ENCODE results near the gene MFSD2A.

Gene MFSD2A

GRCh38 chr1:39933956-39934941 lies 20.7 kb upstream of the MFSD2A start:
- Mint-ChIP-seq H3K27ac (no peak overlapping the region), H3K4me1 (no peaks in the 10 kb centered on the region), H3K27me3 (no peaks in the 10 kb centered on the region), H3K36me3 (no peaks in the 10 kb centered on the region), H3K4me3 (no peak overlapping the region), H3K9me3 (no peaks in the 10 kb centered on the region)

DNA sequence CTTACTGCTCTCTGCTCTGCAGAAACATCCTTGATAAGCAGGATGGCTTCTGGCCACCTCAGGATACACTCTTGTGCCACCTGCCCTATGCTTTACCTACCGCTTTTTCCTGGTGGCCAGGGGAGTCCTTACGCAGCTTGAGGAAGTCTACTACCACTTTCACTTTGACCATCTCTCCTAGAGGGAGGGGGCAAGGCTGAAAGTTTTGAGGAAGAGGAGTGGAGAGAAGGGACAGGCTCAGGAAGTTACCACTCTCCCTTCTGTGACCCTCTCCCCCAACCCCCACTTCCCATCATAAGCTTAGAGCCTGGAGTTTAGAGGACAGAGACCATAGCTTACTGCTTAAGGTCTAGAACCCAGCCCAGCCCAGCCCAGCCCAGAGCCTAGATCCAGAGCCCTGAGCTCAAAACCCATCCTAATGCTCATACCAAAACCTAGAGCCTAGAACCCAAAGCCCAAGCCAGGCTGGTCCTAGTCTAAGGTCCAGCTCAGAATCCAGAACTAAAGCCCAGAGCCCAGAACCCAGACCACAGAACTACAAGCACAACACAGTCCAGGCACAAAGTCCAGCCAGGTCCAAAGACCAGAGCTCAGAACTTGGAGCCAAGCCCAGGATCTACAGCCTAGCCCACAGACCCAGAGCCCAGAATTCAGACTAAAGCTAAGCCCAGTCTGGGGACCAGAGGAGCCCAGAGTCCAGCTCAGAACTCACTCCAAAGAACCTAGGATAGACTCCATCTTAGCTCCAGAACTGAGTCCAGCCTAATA lies 18.0 kb upstream of the MFSD2A start:
- Mint-ChIP-seq H3K4me3 (no peak overlapping the region), H3K27ac (no peak overlapping the region), H3K9me3 (no peaks in the 10 kb centered on the region), H3K36me3 (no peaks in the 10 kb centered on the region), H3K27me3 (no peaks in the 10 kb centered on the region), H3K4me1 (no peaks in the 10 kb centered on the region)

DNA sequence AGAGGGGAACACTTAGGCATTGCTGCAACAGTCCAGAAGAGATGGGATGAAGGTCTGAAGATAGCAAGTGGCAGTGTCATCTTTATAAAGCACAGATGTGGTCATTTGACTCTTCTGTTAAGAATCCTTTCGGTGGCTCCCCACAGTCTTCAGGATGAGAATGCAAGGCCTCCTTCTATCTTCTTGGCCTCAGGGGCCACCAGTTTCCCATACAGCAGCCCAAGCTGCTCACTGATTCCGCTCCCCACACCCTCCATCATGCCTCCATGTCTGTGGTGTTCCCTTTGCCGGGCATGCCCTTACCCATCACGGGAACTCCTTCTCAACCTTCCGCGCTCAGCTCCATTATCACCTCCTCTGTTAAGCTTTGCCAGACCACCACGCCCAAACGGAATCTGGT lies 16.1 kb upstream of the MFSD2A start:
- Mint-ChIP-seq H3K27me3 (no peaks in the 10 kb centered on the region), H3K4me3 (no peak overlapping the region), H3K4me1 (no peaks in the 10 kb centered on the region), H3K9me3 (no peaks in the 10 kb centered on the region), H3K27ac (no peak overlapping the region), H3K36me3 (no peaks in the 10 kb centered on the region)

DNA sequence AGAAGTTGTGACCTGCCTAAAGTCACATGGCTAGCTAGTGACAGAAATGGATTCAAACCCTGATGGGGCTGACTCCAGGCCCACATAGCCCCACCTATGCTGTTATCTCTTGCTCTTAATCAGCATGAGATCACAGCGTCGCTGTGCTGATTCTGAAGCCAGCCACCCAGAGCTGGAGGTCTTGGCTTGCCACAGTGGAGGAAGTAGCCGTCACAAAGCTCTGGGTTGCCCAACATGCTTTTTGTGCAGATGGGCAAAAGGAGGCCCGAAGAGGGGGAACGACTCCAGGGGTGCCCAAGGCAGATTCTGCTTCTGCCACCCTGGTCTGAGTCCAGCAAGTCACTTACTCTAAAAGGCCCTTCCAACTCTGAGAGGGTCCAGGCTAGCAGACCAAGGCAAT lies 14.7 kb upstream of the MFSD2A start:
- Mint-ChIP-seq H3K27me3 (no peaks in the 10 kb centered on the region), H3K4me3 (no peak overlapping the region), H3K27ac (no peak overlapping the region), H3K4me1 (peaks cover 4% of the 10 kb centered on the region), H3K9me3 (no peaks in the 10 kb centered on the region), H3K36me3 (no peaks in the 10 kb centered on the region)

- H3K9me3 Mint-ChIP-seq, result no peaks in the 10 kb centered on the region
- no peaks in the 10 kb centered on the region for H3K27me3 Mint-ChIP-seq
- H3K36me3 Mint-ChIP-seq, result no peaks in the 10 kb centered on the region
- H3K4me3 Mint-ChIP-seq, result no peak overlapping the region
- peaks cover 4% of the 10 kb centered on the region for H3K4me1 Mint-ChIP-seq
- H3K27ac Mint-ChIP-seq, result no peak overlapping the region
These were observed 13.7 kb upstream of the MFSD2A start for GRCh38 chr1:39940980-39941871.

DNA sequence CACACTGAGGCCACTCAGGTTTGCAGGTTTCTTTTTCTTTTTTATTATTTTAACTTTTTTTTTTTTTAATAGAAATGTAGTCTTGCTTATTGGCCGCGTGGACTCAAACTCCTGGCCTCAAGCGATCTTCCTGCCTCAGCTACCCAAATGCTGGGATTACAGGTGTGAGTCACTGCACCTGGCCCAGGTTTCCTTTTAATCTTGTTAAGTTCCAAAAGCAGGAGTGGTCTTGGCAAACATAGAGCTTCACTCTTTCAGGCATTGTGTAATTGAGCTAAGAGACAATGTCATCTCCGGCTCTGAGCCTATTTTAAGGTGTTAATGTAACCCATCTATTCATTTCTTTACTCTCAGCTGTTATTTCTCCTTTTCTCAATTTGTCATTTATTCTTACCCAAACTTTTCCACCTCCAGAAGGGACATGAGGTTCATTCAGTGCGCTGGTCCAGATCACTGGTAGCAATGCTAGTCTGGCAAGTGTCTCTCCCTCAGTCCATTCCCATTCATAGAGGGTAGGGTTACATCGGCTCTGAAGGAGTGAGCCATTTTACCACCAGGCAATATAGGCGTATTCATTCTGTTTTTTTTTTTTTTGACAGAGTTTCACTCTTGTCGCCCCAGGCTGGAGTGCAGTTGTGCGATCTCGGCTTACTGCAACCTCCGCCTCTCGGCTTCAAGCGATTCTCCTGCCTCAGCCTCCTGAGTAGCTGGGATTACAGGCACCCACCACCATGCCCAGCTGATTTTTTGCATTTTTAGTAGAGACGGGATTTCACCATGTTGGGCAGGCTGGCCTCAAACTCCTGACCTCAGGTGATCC lies 11.3 kb upstream of the MFSD2A start:
- Mint-ChIP-seq H3K4me1 (peaks cover 4% of the 10 kb centered on the region), H3K27me3 (peaks cover 1% of the 10 kb centered on the region), H3K4me3 (no peak overlapping the region), H3K9me3 (no peaks in the 10 kb centered on the region), H3K27ac (no peak overlapping the region), H3K36me3 (no peaks in the 10 kb centered on the region)

- peaks cover 1% of the 10 kb centered on the region for H3K27me3 Mint-ChIP-seq
- H3K4me3 Mint-ChIP-seq, result no peak overlapping the region
- no peaks in the 10 kb centered on the region for H3K9me3 Mint-ChIP-seq
- no peak overlapping the region for H3K27ac Mint-ChIP-seq
- H3K36me3 Mint-ChIP-seq, result no peaks in the 10 kb centered on the region
- peaks cover 4% of the 10 kb centered on the region for H3K4me1 Mint-ChIP-seq
These were observed 10.4 kb upstream of the MFSD2A start for GRCh38 chr1:39944410-39945112.

- no peaks in the 10 kb centered on the region for H3K36me3 Mint-ChIP-seq
- no peaks in the 10 kb centered on the region for H3K9me3 Mint-ChIP-seq
- H3K27me3 Mint-ChIP-seq, result peaks cover 1% of the 10 kb centered on the region
- H3K4me3 Mint-ChIP-seq, result no peak overlapping the region
- H3K4me1 Mint-ChIP-seq, result peaks cover 4% of the 10 kb centered on the region
- no peak overlapping the region for H3K27ac Mint-ChIP-seq
These were observed 8.7 kb upstream of the MFSD2A start for GRCh38 chr1:39946216-39946615.

- no peaks in the 10 kb centered on the region for H3K36me3 Mint-ChIP-seq
- H3K4me1 Mint-ChIP-seq, result peaks cover 4% of the 10 kb centered on the region
- H3K4me3 Mint-ChIP-seq, result no peak overlapping the region
- H3K9me3 Mint-ChIP-seq, result no peaks in the 10 kb centered on the region
- H3K27me3 Mint-ChIP-seq, result peaks cover 1% of the 10 kb centered on the region
- H3K27ac Mint-ChIP-seq, result peak overlapping the region; percentile 30
These were observed 7.7 kb upstream of the MFSD2A start for GRCh38 chr1:39947260-39947659.

GRCh38 chr1:39949891-39950290 lies 5.1 kb upstream of the MFSD2A start:
- no peak overlapping the region for H3K4me3 Mint-ChIP-seq
- H3K27ac Mint-ChIP-seq, result no peak overlapping the region
- no peaks in the 10 kb centered on the region for H3K36me3 Mint-ChIP-seq
- H3K27me3 Mint-ChIP-seq, result peaks cover 1% of the 10 kb centered on the region
- H3K4me1 Mint-ChIP-seq, result peaks cover 10% of the 10 kb centered on the region
- H3K9me3 Mint-ChIP-seq, result no peaks in the 10 kb centered on the region

GRCh38 chr1:39951926-39952325 lies 3.0 kb upstream of the MFSD2A start:
- Mint-ChIP-seq H3K4me3 (no peak overlapping the region), H3K36me3 (no peaks in the 10 kb centered on the region), H3K27me3 (peaks cover 1% of the 10 kb centered on the region), H3K27ac (no peak overlapping the region), H3K9me3 (no peaks in the 10 kb centered on the region), H3K4me1 (peaks cover 19% of the 10 kb centered on the region)

GRCh38 chr1:39952359-39953110 lies 2.4 kb upstream of the MFSD2A start:
- Mint-ChIP-seq H3K4me3 (no peak overlapping the region), H3K9me3 (no peaks in the 10 kb centered on the region), H3K27me3 (no peaks in the 10 kb centered on the region), H3K36me3 (peaks cover 6% of the 10 kb centered on the region), H3K4me1 (peaks cover 24% of the 10 kb centered on the region), H3K27ac (no peak overlapping the region)

GRCh38 chr1:39954324-39954869 lies 548 bp upstream of the MFSD2A start:
- peak overlapping the region; percentile 96 for H3K4me3 Mint-ChIP-seq

More at GRCh38 chr1:39954324-39954869, 548 bp upstream of the MFSD2A start:
- Mint-ChIP-seq H3K27ac (peak overlapping the region; percentile 91), H3K4me1 (peaks cover 24% of the 10 kb centered on the region), H3K36me3 (peaks cover 10% of the 10 kb centered on the region), H3K9me3 (no peaks in the 10 kb centered on the region), H3K27me3 (no peaks in the 10 kb centered on the region)
